ENCODE results near the gene DZIP1L.
"Not testable (repeated sequence)": the region's sequence is repeated elsewhere in the genome, so short reads cannot be mapped to it uniquely, and the experiment has no call there.

- TF ChIP-seq CTCF, POLR2A (IDR thresholded peaks at IDR 0.05): not testable (repeated sequence)
Measured at GRCh38 chr3:138142181-138142580, 26.8 kb upstream of the DZIP1L start.

All from Peyer's patch (tissue), 4 donors.